ENCODE measurements around the gene PRDX3.

PRDX3 gene

DNA sequence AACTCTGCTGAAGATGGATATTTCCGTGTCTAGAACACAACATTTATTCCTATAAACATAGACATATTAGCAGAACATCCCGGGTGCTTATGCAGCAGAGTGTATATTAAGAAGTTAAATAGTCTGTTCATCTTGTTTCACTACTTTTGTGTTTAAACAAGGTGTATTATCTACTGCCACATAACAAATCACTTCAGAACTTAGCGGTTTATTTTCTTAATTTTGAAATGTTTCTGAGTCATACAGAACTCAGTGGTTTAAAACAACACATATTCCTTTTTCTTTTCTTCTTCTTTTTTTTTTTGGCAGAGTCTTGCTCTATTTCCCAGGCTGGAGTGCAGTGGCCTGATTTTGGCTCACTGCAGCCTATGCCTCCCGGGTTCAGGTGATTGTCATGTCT lies 48.9 kb downstream of the PRDX3 start:
- Histone ChIP-seq H3K36me3 (ENCODE audit: control insufficient read depth, insufficient read depth, low read length) (peaks cover 8% of the 10 kb centered on the region), H3K4me3 (replicated peaks; ENCODE audit: low read depth, low read length) (no peak overlapping the region), H3K27me3 (replicated peaks; ENCODE audit: control insufficient read depth, insufficient read depth, low read length) (no peaks in the 10 kb centered on the region)
- TF ChIP-seq, protein P1, sequence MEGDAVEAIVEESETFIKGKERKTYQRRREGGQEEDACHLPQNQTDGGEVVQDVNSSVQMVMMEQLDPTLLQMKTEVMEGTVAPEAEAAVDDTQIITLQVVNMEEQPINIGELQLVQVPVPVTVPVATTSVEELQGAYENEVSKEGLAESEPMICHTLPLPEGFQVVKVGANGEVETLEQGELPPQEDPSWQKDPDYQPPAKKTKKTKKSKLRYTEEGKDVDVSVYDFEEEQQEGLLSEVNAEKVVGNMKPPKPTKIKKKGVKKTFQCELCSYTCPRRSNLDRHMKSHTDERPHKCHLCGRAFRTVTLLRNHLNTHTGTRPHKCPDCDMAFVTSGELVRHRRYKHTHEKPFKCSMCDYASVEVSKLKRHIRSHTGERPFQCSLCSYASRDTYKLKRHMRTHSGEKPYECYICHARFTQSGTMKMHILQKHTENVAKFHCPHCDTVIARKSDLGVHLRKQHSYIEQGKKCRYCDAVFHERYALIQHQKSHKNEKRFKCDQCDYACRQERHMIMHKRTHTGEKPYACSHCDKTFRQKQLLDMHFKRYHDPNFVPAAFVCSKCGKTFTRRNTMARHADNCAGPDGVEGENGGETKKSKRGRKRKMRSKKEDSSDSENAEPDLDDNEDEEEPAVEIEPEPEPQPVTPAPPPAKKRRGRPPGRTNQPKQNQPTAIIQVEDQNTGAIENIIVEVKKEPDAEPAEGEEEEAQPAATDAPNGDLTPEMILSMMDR (IDR thresholded peaks at IDR 0.05; ENCODE audit: insufficient read depth, low read length, poor library complexity, severe bottlenecking): no peak
- DNase-seq (ENCODE audit: extremely low read depth, insufficient read length): no peak

DNA sequence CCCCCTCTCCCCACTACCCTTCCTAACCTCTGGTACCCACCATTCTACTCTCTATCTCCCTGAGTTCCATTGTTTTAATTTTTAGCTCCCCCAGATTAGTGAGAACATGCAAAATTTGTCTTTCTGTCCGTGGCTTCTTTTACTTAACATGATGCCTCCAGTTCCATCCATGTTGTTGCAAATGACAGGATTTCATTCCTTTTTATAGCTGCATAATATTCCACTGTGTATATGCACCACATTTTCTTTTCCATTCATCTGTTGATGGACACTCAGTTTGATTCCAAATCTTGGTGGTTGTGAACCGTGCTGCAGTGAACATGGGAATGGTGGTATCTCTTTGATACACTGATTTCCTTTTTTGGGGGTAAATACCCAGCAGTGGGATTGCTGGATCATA lies 52.7 kb downstream of the PRDX3 start:
- DNase-seq (ENCODE audit: extremely low read depth, insufficient read length): no peak
- Histone ChIP-seq H3K4me3 (replicated peaks; ENCODE audit: low read depth, low read length) (no peak overlapping the region), H3K36me3 (ENCODE audit: control insufficient read depth, insufficient read depth, low read length) (no peaks in the 10 kb centered on the region; the same call in none of the 2 replicates), H3K27me3 (replicated peaks; ENCODE audit: control insufficient read depth, insufficient read depth, low read length) (no peaks in the 10 kb centered on the region)
- TF ChIP-seq, protein P1 (IDR thresholded peaks at IDR 0.05; ENCODE audit: insufficient read depth, low read length, poor library complexity, severe bottlenecking): no peak

DNA sequence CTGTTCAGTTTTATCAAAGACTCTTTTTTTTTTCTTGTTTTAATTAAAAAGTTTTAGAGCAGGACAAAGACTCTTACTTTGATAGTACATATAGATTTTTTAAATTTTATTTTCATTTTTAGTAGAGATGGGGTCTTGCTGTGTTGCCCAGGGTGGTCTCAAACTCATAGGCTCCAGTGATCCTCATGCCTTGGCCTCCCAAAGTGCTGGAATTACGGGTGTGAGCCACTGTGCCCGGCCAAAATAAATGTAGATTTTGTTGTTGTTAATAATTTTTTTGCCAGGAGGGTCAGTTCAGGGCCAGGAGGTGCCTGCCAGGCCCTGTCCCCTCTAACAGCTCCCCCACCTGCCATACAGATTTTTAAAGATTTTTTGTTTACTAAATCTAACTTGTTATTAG lies 57.7 kb downstream of the PRDX3 start:
- DNase-seq (ENCODE audit: extremely low read depth, insufficient read length): no peak
- Histone ChIP-seq H3K27me3 (replicated peaks; ENCODE audit: control insufficient read depth, insufficient read depth, low read length) (no peaks in the 10 kb centered on the region), H3K36me3 (ENCODE audit: control insufficient read depth, insufficient read depth, low read length) (no peaks in the 10 kb centered on the region; the same call in none of the 2 replicates)

DNA sequence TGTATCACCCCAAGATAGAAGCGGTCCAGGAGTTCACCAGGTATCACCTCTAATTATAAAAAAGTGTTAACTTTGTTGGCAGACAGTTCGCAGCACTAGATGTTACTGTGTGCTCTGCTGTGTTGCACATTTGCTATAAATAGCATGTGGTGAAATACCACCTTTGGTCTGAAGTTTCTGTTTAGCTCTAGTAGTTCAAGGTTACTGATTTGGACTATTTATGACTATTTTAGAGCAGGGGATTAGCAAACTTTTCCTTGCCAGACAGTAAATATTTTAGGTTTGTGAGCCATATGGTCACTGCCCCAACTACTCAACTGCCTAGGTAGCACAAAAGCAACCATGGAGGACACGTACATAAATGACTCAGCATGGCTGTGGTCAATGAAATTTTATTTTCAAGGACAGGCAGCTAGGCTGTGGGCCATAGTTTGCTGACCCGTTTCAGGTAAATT lies 58.2 kb downstream of the PRDX3 start:
- TF ChIP-seq, protein P1 (IDR thresholded peaks at IDR 0.05; ENCODE audit: insufficient read depth, low read length, poor library complexity, severe bottlenecking): no peak
- DNase-seq (ENCODE audit: extremely low read depth, insufficient read length): peak; percentile 68
- no peaks in the 10 kb centered on the region for H3K27me3 ChIP-seq (replicated peaks; ENCODE audit: control insufficient read depth, insufficient read depth, low read length)
- no peak overlapping the region for H3K4me3 ChIP-seq (replicated peaks; ENCODE audit: low read depth, low read length)
- H3K36me3 ChIP-seq (ENCODE audit: control insufficient read depth, insufficient read depth, low read length): no peaks in the 10 kb centered on the region; the same call in none of the 2 replicates

More for the DNA sequence above, 57.7 kb downstream of the PRDX3 start:
- H3K4me3 ChIP-seq (replicated peaks; ENCODE audit: low read depth, low read length): no peak overlapping the region
- TF ChIP-seq, protein P1 (IDR thresholded peaks at IDR 0.05; ENCODE audit: insufficient read depth, low read length, poor library complexity, severe bottlenecking): no peak

DNA sequence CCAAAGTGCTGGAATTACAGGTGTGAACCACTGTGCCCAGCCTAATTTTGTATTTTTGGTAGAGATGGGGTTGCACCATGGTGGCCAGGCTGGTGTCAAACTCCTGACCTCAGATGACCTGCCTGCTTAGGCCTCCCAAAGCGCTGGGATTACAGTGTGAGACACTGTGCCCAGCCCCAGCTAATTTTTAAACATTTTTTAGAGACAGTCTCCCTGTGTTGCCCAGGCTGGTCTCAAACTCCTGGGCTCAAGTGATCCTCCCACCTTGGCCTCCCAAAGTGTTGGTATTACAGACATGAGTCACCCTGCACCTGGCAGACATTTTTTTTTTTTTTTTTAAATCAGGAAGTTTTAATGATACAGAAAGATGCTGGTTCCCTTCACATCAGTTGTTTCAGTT lies 59.2 kb downstream of the PRDX3 start:
- no peak for DNase-seq (ENCODE audit: extremely low read depth, insufficient read length)
- Histone ChIP-seq H3K36me3 (ENCODE audit: control insufficient read depth, insufficient read depth, low read length) (no peaks in the 10 kb centered on the region; the same call in none of the 2 replicates), H3K27me3 (replicated peaks; ENCODE audit: control insufficient read depth, insufficient read depth, low read length) (no peaks in the 10 kb centered on the region), H3K4me3 (replicated peaks; ENCODE audit: low read depth, low read length) (no peak overlapping the region)
- TF ChIP-seq, protein P1 (IDR thresholded peaks at IDR 0.05; ENCODE audit: insufficient read depth, low read length, poor library complexity, severe bottlenecking): no peak

DNA sequence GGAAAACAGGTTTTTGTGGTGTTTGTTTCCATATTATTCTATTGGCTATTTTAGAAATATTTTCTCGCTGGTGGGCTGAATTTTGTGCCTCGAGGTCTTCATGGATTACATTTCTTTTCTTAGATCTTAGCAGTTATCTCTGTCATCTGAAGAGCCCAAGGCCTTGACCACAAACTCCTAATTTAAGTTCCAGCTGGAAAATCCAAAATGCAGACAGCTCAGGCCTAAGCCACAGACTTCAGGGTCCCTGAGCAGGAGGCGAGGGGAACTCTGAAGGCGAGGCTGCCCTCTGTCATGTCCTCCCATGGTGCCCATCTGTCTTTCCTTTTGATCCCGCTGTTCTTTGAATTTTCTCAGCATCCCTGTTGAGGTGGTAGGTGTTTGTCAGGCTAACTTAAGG lies 60.4 kb downstream of the PRDX3 start:
- no peaks in the 10 kb centered on the region for H3K27me3 ChIP-seq (replicated peaks; ENCODE audit: control insufficient read depth, insufficient read depth, low read length)
- no peak for DNase-seq (ENCODE audit: extremely low read depth, insufficient read length)
- H3K36me3 ChIP-seq (ENCODE audit: control insufficient read depth, insufficient read depth, low read length): peaks cover 3% of the 10 kb centered on the region
- TF ChIP-seq, protein P1 (IDR thresholded peaks at IDR 0.05; ENCODE audit: insufficient read depth, low read length, poor library complexity, severe bottlenecking): no peak
- no peak overlapping the region for H3K4me3 ChIP-seq (replicated peaks; ENCODE audit: low read depth, low read length)

Data from GM06990 (cell line).